HEK293 (cell line): ENCODE results near the gene CD180.

Experiments
- CTCF ChIA-PET: fragments of 350-600 bp; formaldehyde crosslinking; extraction: SDS; loops from one replicate; lab custom pipeline; 2021; ENCODE audit warnings: antibody characterized with exemption; lab: Yijun Ruan, JAX
- POLR2A ChIA-PET: fragments of 300-600 bp; formaldehyde crosslinking; extraction: SDS; loops from one replicate; lab custom pipeline; 2020; ENCODE audit warnings: antibody characterized with exemption, inconsistent platforms; lab: Yijun Ruan, JAX
- H3K27ac ChIP-seq: fragments of 200-500 bp; sonication (Bioruptor generic); 2 replicates; pipeline ENCODE4 v1.5.1; 2014; ENCODE audit warnings: low read depth, low read length, control low read depth, inconsistent platforms; ENCODE audit errors: extremely low read depth
- H3K36me3 ChIP-seq, 2 experiments: fragments of 200-500 bp in 1 of 2; sonication (Bioruptor generic) in 1 of 2; 1 replicate in 1 of 2; 2 replicates in 1 of 2; pipeline ENCODE4 v1.5.1; 2014 to 2017; ENCODE audit warnings: inconsistent platforms in 2 of 2, low read length in 2 of 2; ENCODE audit not compliant: control insufficient read depth in 2 of 2, insufficient read depth in 1 of 2
- H3K4me1 ChIP-seq: fragments of 200-500 bp; sonication (Bioruptor generic); 2 replicates; pipeline ENCODE4 v1.5.1; 2014; ENCODE audit warnings: mild to moderate bottlenecking, low read length, inconsistent platforms; ENCODE audit not compliant: control insufficient read depth, insufficient read depth
- H3K4me3 ChIP-seq: 2 replicates; pipeline ENCODE4 v1.5.1; 2011; ENCODE audit warnings: low read depth, mild to moderate bottlenecking, control low read depth, low read length, moderate library complexity
- H3K9me3 ChIP-seq: fragments of 200-500 bp; sonication (Bioruptor generic); 2 replicates; pipeline ENCODE4 v1.5.1; 2014; ENCODE audit warnings: low read depth, low read length, inconsistent platforms; ENCODE audit not compliant: control insufficient read depth, insufficient read depth
- BCL11A ChIP-seq: fragments of 450-650 bp; formaldehyde crosslinking; IDR thresholded peaks from 2 replicates; pipeline ENCODE4 v1.5.1; 2016; ENCODE audit warnings: low read depth, missing biosample characterization, missing genetic modification characterization
- IKZF3 ChIP-seq: fragments of 450-650 bp; IDR thresholded peaks from 2 replicates; pipeline ENCODE4 v1.5.0; 2018; ENCODE audit warnings: missing biosample characterization, mild to moderate bottlenecking, missing genetic modification characterization, moderate library complexity
- KLF10 ChIP-seq: fragments of 450-650 bp; IDR thresholded peaks from 2 replicates; pipeline ENCODE4 v1.5.1; 2018; ENCODE audit warnings: missing biosample characterization, mild to moderate bottlenecking, missing genetic modification characterization
- KLF16 ChIP-seq: fragments of 450-650 bp; formaldehyde crosslinking; IDR thresholded peaks from 2 replicates; pipeline ENCODE4 v1.5.1; 2017; ENCODE audit warnings: missing biosample characterization, missing genetic modification characterization
- KLF7 ChIP-seq: fragments of 450-650 bp; formaldehyde crosslinking; IDR thresholded peaks from 2 replicates; pipeline ENCODE4 v1.5.1; 2016; ENCODE audit warnings: missing biosample characterization, missing genetic modification characterization, borderline replicate concordance
- KLF9 ChIP-seq: fragments of 450-650 bp; formaldehyde crosslinking; IDR thresholded peaks from 2 replicates; pipeline ENCODE4 v1.5.1; 2016; ENCODE audit warnings: missing biosample characterization, missing genetic modification characterization, low read depth
- MEIS1 ChIP-seq: sonication (generic); formaldehyde crosslinking; IDR thresholded peaks from 2 replicates; pipeline ENCODE4 v1.8.1; 2022; ENCODE audit warnings: missing genetic modification reagents, mild to moderate bottlenecking, borderline replicate concordance
- RBAK ChIP-seq: fragments of 450-650 bp; formaldehyde crosslinking; IDR thresholded peaks from 2 replicates; pipeline ENCODE4 v1.5.1; 2016; ENCODE audit warnings: missing biosample characterization, missing genetic modification characterization
- TRIM28 ChIP-seq: IDR thresholded peaks from 2 replicates; pipeline ENCODE4 v1.6.1; 2011; ENCODE audit warnings: low read length, control low read depth, borderline replicate concordance
- ZFHX2 ChIP-seq: fragments of 450-650 bp; formaldehyde crosslinking; conservative IDR thresholded peaks from 2 replicates; pipeline ENCODE4 v1.5.1; 2016; ENCODE audit warnings: missing biosample characterization, missing genetic modification characterization
- ZNF10 ChIP-seq: fragments of 450-650 bp; formaldehyde crosslinking; IDR thresholded peaks from 2 replicates; pipeline ENCODE4 v1.5.1; 2017; ENCODE audit warnings: missing biosample characterization, missing genetic modification characterization
- ZNF16 ChIP-seq: fragments of 450-650 bp; formaldehyde crosslinking; IDR thresholded peaks from 2 replicates; pipeline ENCODE4 v1.5.1; 2016; ENCODE audit warnings: low read depth, missing biosample characterization, missing genetic modification characterization
- ZNF169 ChIP-seq: fragments of 450-650 bp; formaldehyde crosslinking; IDR thresholded peaks from 2 replicates; pipeline ENCODE4 v1.5.1; 2016; ENCODE audit warnings: missing biosample characterization, missing genetic modification characterization
- ZNF2 ChIP-seq: fragments of 450-650 bp; formaldehyde crosslinking; IDR thresholded peaks from 2 replicates; pipeline ENCODE4 v1.5.1; 2016; ENCODE audit warnings: missing biosample characterization, missing genetic modification characterization
- ZNF202 ChIP-seq: fragments of 450-650 bp; formaldehyde crosslinking; IDR thresholded peaks from 2 replicates; pipeline ENCODE4 v1.5.1; 2016; ENCODE audit warnings: missing biosample characterization, missing genetic modification characterization, borderline replicate concordance
- ZNF433 ChIP-seq: fragments of 450-650 bp; formaldehyde crosslinking; IDR thresholded peaks from 2 replicates; pipeline ENCODE4 v1.5.1; 2016; ENCODE audit warnings: missing biosample characterization, missing genetic modification characterization, low read depth
- ZNF529 ChIP-seq: fragments of 450-650 bp; formaldehyde crosslinking; IDR thresholded peaks from 2 replicates; pipeline ENCODE4 v1.5.1; 2017; ENCODE audit warnings: missing genetic modification characterization, missing biosample characterization; ENCODE audit not compliant: insufficient replicate concordance
- ZNF585B ChIP-seq: fragments of 450-650 bp; formaldehyde crosslinking; IDR thresholded peaks from 2 replicates; pipeline ENCODE4 v1.5.1; 2016; ENCODE audit warnings: missing biosample characterization, missing genetic modification characterization
- ZNF623 ChIP-seq: fragments of 450-650 bp; formaldehyde crosslinking; IDR thresholded peaks from 2 replicates; pipeline ENCODE4 v1.5.1; 2016; ENCODE audit warnings: missing biosample characterization, missing genetic modification characterization
- ZNF747 ChIP-seq: fragments of 450-650 bp; formaldehyde crosslinking; IDR thresholded peaks from 2 replicates; pipeline ENCODE4 v1.5.1; 2016; ENCODE audit warnings: missing biosample characterization, missing genetic modification characterization
- TF ChIP-seq, protein P1 (sequence below): fragments of 450-650 bp; formaldehyde crosslinking; IDR thresholded peaks from 2 replicates; pipeline ENCODE4 v1.5.1; 2017; ENCODE audit warnings: missing biosample characterization, missing genetic modification characterization
- TF ChIP-seq, protein P2 (sequence below): fragments of 450-650 bp; formaldehyde crosslinking; conservative IDR thresholded peaks from 2 replicates; pipeline ENCODE4 v1.5.1; 2016; ENCODE audit warnings: low read depth, missing biosample characterization, missing genetic modification characterization

The CD180 gene

DNA sequence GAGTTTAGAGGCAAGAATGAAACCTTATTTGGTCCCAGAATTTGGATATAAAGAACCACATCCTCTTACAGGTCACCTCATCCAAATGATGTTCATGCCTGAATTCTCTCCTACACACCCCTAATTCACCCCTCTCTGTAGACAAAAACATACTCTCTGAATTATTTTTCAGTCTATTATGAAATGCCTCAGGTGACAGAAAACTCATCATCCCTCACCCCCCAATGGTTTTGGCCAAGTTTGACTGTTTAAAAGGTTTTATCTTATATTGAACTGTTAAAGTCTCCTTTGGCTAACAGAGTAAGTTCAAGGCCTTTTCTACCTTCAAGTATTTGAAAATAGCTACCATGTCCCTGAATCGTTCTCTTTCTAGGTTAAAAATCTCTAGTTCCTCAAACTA lies 2.3 kb upstream of the CD180 start:
- peak; percentile 98 for TF ChIP-seq ZNF529
- TF ChIP-seq ZNF169 = no peak
- TF ChIP-seq, all 188 proteins: peak for 1
- H3K27ac ChIP-seq = no peak overlapping the region
- ChIA-PET CTCF (no interaction called here), POLR2A (no interaction called here)
- no peak overlapping the region for H3K4me3 ChIP-seq
- H3K4me1 ChIP-seq = no peaks in the 10 kb centered on the region
- no peaks in the 10 kb centered on the region for H3K9me3 ChIP-seq
- no peaks in the 10 kb centered on the region for H3K36me3 ChIP-seq

DNA sequence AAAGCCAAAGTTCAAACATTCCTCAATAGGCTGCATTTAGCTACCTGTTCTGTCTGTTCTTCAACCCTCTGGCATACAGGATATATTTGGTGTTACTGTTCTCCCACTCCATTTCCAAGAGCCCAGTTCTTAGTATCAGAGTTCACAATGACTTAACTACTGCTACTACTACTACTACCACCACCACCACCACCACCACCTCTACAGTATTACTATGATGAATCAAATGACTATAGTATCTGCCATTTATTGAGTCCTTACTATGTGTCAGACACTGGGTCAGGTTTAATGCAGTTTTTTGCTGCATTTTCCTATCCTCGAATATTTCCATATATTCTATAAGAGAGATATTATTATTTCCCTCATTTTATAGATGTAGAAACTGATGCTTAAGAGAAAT lies 937 bp upstream of the CD180 start:
- H3K4me3 ChIP-seq = no peak overlapping the region
- H3K27ac ChIP-seq = no peak overlapping the region
- POLR2A ChIA-PET = no interaction called here
- H3K36me3 ChIP-seq = no peaks in the 10 kb centered on the region
- no peaks in the 10 kb centered on the region for H3K9me3 ChIP-seq
- TF ChIP-seq MEIS1 (no peak), ZNF623 (tag by site-specific recombination) (no peak), IKZF3 (tag by site-specific recombination) (no peak), KLF10 (tag by site-specific recombination) (no peak), BCL11A (no peak), ZNF747 (tag by site-specific recombination) (no peak), TRIM28 (no peak), ZNF585B (tag by site-specific recombination) (no peak), ZNF202 (tag by site-specific recombination) (no peak), KLF16 (tag by site-specific recombination) (no peak), ZNF433 (tag by site-specific recombination) (no peak), RBAK (tag by site-specific recombination) (no peak), KLF7 (tag by site-specific recombination) (no peak), ZNF2 (tag by site-specific recombination) (no peak), ZFHX2 (no peak), ZNF10 (tag by site-specific recombination) (no peak), KLF9 (tag by site-specific recombination) (no peak), ZNF16 (tag by site-specific recombination) (no peak)
- TF ChIP-seq, protein P1, sequence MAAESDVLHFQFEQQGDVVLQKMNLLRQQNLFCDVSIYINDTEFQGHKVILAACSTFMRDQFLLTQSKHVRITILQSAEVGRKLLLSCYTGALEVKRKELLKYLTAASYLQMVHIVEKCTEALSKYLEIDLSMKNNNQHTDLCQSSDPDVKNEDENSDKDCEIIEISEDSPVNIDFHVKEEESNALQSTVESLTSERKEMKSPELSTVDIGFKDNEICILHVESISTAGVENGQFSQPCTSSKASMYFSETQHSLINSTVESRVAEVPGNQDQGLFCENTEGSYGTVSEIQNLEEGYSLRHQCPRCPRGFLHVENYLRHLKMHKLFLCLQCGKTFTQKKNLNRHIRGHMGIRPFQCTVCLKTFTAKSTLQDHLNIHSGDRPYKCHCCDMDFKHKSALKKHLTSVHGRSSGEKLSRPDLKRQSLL (tag by site-specific recombination) = no peak
- TF ChIP-seq, protein P2, sequence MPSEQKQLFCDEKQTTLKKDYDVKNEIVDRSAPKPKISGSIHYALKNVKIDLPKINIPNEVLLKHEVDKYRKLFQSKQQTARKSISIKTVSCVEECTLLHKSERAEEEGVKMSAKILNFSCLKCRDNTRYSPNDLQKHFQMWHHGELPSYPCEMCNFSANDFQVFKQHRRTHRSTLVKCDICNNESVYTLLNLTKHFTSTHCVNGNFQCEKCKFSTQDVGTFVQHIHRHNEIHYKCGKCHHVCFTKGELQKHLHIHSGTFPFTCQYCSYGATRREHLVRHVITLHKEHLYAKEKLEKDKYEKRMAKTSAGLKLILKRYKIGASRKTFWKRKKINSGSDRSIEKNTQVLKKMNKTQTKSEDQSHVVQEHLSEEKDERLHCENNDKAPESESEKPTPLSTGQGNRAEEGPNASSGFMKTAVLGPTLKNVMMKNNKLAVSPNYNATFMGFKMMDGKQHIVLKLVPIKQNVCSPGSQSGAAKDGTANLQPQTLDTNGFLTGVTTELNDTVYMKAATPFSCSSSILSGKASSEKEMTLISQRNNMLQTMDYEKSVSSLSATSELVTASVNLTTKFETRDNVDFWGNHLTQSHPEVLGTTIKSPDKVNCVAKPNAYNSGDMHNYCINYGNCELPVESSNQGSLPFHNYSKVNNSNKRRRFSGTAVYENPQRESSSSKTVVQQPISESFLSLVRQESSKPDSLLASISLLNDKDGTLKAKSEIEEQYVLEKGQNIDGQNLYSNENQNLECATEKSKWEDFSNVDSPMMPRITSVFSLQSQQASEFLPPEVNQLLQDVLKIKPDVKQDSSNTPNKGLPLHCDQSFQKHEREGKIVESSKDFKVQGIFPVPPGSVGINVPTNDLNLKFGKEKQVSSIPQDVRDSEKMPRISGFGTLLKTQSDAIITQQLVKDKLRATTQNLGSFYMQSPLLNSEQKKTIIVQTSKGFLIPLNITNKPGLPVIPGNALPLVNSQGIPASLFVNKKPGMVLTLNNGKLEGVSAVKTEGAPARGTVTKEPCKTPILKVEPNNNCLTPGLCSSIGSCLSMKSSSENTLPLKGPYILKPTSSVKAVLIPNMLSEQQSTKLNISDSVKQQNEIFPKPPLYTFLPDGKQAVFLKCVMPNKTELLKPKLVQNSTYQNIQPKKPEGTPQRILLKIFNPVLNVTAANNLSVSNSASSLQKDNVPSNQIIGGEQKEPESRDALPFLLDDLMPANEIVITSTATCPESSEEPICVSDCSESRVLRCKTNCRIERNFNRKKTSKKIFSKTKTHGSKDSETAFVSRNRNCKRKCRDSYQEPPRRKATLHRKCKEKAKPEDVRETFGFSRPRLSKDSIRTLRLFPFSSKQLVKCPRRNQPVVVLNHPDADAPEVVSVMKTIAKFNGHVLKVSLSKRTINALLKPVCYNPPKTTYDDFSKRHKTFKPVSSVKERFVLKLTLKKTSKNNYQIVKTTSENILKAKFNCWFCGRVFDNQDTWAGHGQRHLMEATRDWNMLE (tag by site-specific recombination) = no peak
- TF ChIP-seq, all 188 proteins: peak for 0
- CTCF ChIA-PET = interaction anchor here (0.7 to 1.5 kb wide), 2 partner anchors 11 to 179 kb away, joined by 3 read pairs; no protein-coding TSS in a partner anchor
- H3K4me1 ChIP-seq = no peaks in the 10 kb centered on the region
